GM12801 (cell line): Measurements from ENCODE around the gene GPN1.

Experiments
- CTCF ChIP-seq: IDR thresholded peaks from one replicate; pipeline ENCODE4 v1.5.1; 2011; ENCODE audit warnings: control low read depth; ENCODE audit not compliant: insufficient read length; ENCODE audit errors: extremely low read depth

GPN1 gene

GRCh38 chr2:27671235-27671634 lies 42.4 kb downstream of the GPN1 start:
- no peak for TF ChIP-seq CTCF

- TF ChIP-seq CTCF = no peak
These were observed 44.1 kb downstream of the GPN1 start for GRCh38 chr2:27672723-27673486.

GRCh38 chr2:27680571-27680970 lies 51.7 kb downstream of the GPN1 start:
- TF ChIP-seq CTCF = no peak

- TF ChIP-seq CTCF = no peak
These were observed 53.0 kb downstream of the GPN1 start for GRCh38 chr2:27681841-27682240.

GRCh38 chr2:27683390-27684071 lies 54.7 kb downstream of the GPN1 start:
- TF ChIP-seq CTCF = peak; percentile 83

GRCh38 chr2:27685577-27685976 lies 56.7 kb downstream of the GPN1 start:
- no peak for TF ChIP-seq CTCF

GRCh38 chr2:27687232-27687631 lies 58.4 kb downstream of the GPN1 start:
- no peak for TF ChIP-seq CTCF
